K562 treated with DMSO at 1 percent for 24 hours (cell line): ENCODE results near the gene RNF186. TPM values are rescaled to one million over a fixed set of nuclear protein-coding genes. Genes with fewer than 3 reads are reported as not detected.

Source experiments
- total RNA-seq: library from RNA; unstranded; fragments of 300-600 nt; gene quantifications from 2 replicates; pipeline ENCODE4 v1.2.3, GENCODE V29; 2022; ENCODE audit warnings: low read depth; ENCODE audit not compliant: insufficient read depth

RNF186 gene, protein sequence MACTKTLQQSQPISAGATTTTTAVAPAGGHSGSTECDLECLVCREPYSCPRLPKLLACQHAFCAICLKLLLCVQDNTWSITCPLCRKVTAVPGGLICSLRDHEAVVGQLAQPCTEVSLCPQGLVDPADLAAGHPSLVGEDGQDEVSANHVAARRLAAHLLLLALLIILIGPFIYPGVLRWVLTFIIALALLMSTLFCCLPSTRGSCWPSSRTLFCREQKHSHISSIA
- not detected in 2 replicates for total RNA-seq

DNA sequence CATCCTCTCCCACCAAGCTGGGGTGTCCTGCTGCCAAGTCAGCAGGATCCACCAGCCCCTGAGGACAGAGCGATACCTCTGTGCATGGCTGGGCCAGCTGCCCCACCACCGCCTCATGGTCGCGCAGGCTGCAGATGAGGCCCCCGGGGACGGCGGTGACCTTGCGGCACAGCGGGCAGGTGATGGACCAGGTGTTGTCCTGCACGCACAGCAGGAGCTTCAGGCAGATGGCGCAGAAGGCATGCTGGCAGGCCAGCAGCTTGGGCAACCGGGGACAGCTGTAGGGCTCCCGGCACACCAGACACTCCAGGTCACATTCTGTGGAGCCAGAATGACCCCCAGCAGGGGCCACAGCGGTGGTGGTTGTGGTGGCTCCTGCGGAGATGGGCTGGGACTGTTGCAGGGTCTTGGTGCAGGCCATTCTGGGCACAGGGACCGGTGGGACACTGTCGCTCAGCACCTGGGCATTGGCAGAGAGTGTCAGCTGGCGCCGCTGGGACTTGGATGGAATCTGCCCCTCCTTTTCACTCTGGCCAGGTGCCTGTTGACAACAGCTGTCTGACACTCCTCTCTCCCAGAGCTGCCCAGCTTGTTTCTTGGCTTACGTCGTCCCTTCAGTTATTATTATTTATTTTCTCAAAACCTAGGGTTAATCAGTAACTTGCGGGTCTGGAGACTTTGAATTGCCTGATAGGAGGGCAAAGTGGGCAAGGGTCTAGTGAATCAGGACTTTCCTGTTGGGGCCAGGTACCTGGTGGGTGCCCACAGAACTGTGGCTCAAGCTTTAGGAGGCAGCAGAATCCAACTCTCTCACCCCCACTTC is at the start of gene RNF186:
RNF186 (minus strand) TSS at position 603 of the 823 bp plus-strand sequence; CDS start at position 421, 182 bp downstream.

DNA sequence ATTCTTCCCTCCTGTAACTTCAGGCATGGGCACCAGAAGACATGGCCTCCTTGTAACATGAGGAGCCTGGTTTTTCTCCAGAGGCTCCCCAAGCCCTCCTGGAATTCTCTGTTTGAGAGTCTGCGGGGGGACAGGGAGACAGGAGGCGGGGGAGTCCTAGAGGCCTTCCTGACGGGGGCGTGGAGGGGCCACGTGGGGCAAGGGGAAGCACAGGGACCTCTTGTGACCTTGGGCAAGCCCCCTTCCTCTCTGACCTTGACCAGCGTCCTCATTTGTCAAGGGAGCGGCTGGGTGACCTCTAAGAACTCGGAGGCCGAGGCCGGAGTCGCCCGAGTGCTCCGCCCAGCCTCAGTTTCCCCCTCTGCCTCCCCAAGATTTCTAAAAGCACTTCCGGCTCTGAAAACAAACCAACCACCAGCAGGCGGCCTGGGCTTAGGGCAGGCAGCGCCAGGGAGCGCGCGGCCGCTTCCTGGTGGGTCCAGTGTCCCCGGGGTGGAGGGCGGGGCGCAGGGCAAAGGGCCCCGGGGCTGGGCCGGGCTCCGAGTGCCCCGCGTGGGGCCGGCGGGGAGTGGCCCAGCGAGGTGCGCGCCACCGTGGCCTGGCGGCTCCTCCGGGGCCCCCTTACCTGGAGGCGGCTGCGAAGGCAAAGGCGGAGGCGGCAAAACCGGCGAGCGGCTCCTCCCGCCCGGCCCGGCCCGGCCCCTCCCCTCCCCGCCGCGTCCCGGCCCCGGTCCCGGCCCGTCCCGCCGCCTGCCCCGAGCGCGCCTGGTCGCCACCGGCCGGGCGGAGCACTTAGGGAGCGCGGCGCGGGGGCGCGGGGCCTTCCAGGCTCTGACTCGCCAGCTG is 15.6 kb downstream of the RNF186 start, which contains the start of gene TMCO4:
TMCO4 (minus strand) TSS at position 687 of the 846 bp plus-strand sequence. CDS start 19,158 bp downstream, outside the sequence.

Other genes starting within 250 kb of the RNF186 start
- 1.3 and 1.4 TPM in 2 replicates for gene NBL1, start 171.0 kb downstream of the RNF186 start, total RNA-seq
- gene HTR6, start 150.4 kb downstream of the RNF186 start, total RNA-seq, result not detected in 2 replicates
- 5.2 and 5.4 TPM in 2 replicates for gene TMCO4, start 15.4 kb downstream of the RNF186 start, total RNA-seq
- 2.6 and 3.5 TPM in 2 replicates for gene OTUD3, start 67.1 kb upstream of the RNF186 start, total RNA-seq
- not detected in 2 replicates for gene PLA2G2E, start 108.3 kb upstream of the RNF186 start, total RNA-seq
- not detected in 2 replicates for gene PLA2G2A, start 164.3 kb upstream of the RNF186 start, total RNA-seq